HepG2 (cell line): ENCODE data around the gene SYVN1. TPM values are rescaled to one million over a fixed set of nuclear protein-coding genes. Genes with fewer than 3 reads are reported as not detected.
A peak's percentile ranks its signal among the peaks of the same experiment; 100 is the strongest.

ENCODE experiments used
- ATAC-seq: fragments of 200-7000 bp; cut with Tn5 transposase; 3 replicates; pipeline ENCODE4 v1.9.1; 2020; ENCODE audit warnings: mild to moderate bottlenecking, moderate library complexity
- BruUV-seq: library from RNA; stranded (reverse); fragments of 400-500 nt; replicated peaks from 2 replicates; lab custom pipeline; 2021; lab: Mats Ljungman, UMichigan
- CTCF ChIA-PET: fragments of 300-600 bp; formaldehyde crosslinking; extraction: SDS; loops from one replicate; lab custom pipeline; 2021; ENCODE audit warnings: low total read pairs, inconsistent platforms, low intra/inter-chr PET ratio; lab: Yijun Ruan, JAX
- POLR2A ChIA-PET: fragments of 350-600 bp; sonication (Branson Sonifier 250); formaldehyde crosslinking; loops from one replicate; lab custom pipeline; 2020; ENCODE audit warnings: antibody characterized with exemption, inconsistent platforms; lab: Yijun Ruan, JAX
- DNase-seq: peaks from one replicate; pipeline ENCODE4 v3.0.0-alpha.2; 2015; ENCODE audit warnings: low spot score
- FAIRE-seq: peaks from 3 replicates; lab custom pipeline; 2011; peaks lifted over from hg19 to GRCh38; lab: Jason Lieb, UNC
- H2AFZ ChIP-seq: one replicate; pipeline ENCODE4 v1.6.1; 2011; ENCODE audit warnings: low read length, inconsistent platforms
- H3K27ac ChIP-seq: fragments of 300-600 bp; 3 replicates; pipeline ENCODE4 v1.8.0; 2011; ENCODE audit warnings: mixed run types, mild to moderate bottlenecking, mixed read lengths, low read length, inconsistent platforms; ENCODE audit not compliant: insufficient read depth; ENCODE audit errors: extremely low read length
- H3K27me3 ChIP-seq, 2 experiments: fragments of 200-600 bp in 1 of 2; 2 replicates in 1 of 2; 3 replicates in 1 of 2; pipeline versions ENCODE4 v1.6.0 to v1.8.0; 2011; ENCODE audit warnings: low read length in 2 of 2, mild to moderate bottlenecking in 2 of 2, moderate library complexity in 2 of 2, inconsistent platforms in 1 of 2; ENCODE audit not compliant: insufficient read depth in 2 of 2, control insufficient read depth in 1 of 2
- H3K36me3 ChIP-seq, 2 experiments: fragments of 200-600 bp in 1 of 2; replicated peaks in 1 of 2; 2 replicates in 1 of 2; 3 replicates in 1 of 2; pipeline versions ENCODE4 v1.5.1 to v1.8.0; 2011; ENCODE audit warnings: low read length in 2 of 2, inconsistent platforms in 1 of 2; ENCODE audit not compliant: insufficient read depth in 2 of 2, control insufficient read depth in 1 of 2
- H3K4me1 ChIP-seq: 2 replicates; pipeline ENCODE4 v1.5.1; 2012; ENCODE audit warnings: low read length, inconsistent platforms; ENCODE audit not compliant: insufficient read depth
- H3K4me2 ChIP-seq: 2 replicates; pipeline ENCODE4 v1.6.0; 2011; ENCODE audit warnings: low read depth, low read length, inconsistent platforms
- H3K4me3 ChIP-seq, 3 experiments: fragments of 200-600 bp in 1 of 3; sonication (generic), shearing (Covaris generic) in 1 of 3; replicated peaks in 1 of 3; 2 replicates each; pipeline ENCODE4 v1.5.1; 2011 to 2016; ENCODE audit warnings: low read length in 3 of 3, inconsistent platforms in 2 of 3, low read depth in 2 of 3, mild to moderate bottlenecking in 2 of 3, control low read depth in 1 of 3, mixed read lengths in 1 of 3; ENCODE audit not compliant: insufficient read depth in 1 of 3
- H3K79me2 ChIP-seq: one replicate; pipeline ENCODE4 v1.6.1; 2011; ENCODE audit warnings: low read length, inconsistent platforms; ENCODE audit not compliant: insufficient read depth
- H3K9ac ChIP-seq: 2 replicates; pipeline ENCODE4 v1.6.0; 2011; ENCODE audit warnings: mild to moderate bottlenecking, low read depth, low read length, inconsistent platforms; ENCODE audit not compliant: insufficient read depth
- H3K9me3 ChIP-seq: 2 replicates; pipeline ENCODE4 v1.5.1; 2012; ENCODE audit warnings: mild to moderate bottlenecking, low read length
- H4K20me1 ChIP-seq: 2 replicates; pipeline ENCODE4 v1.6.0; 2011; ENCODE audit warnings: inconsistent platforms, mild to moderate bottlenecking, low read length, moderate library complexity; ENCODE audit not compliant: insufficient read depth
- AGO2 ChIP-seq: fragments of 200-400 bp; formaldehyde crosslinking; optimal IDR thresholded peaks from 2 replicates; pipeline ENCODE3; 2017; ENCODE audit warnings: mild to moderate bottlenecking, low read depth, low read length, moderate library complexity
- FOXK2 ChIP-seq: fragments of 450-650 bp; IDR thresholded peaks from 2 replicates; pipeline ENCODE4 v1.6.1; 2016
- MTERF4 ChIP-seq: sonication (generic); formaldehyde crosslinking; IDR thresholded peaks from 2 replicates; pipeline ENCODE4 v1.8.0; 2023; ENCODE audit warnings: mild to moderate bottlenecking, missing genetic modification reagents
- MXD3 ChIP-seq: IDR thresholded peaks from 2 replicates; pipeline ENCODE4 v1.6.1; 2016; ENCODE audit warnings: mild to moderate bottlenecking, missing biosample characterization, missing genetic modification reagents
- RBFOX2 ChIP-seq: fragments of 200-400 bp; formaldehyde crosslinking; IDR thresholded peaks from 2 replicates; pipeline ENCODE4 v1.6.1; 2017; ENCODE audit warnings: low read depth, mild to moderate bottlenecking, low read length
- ZNF841 ChIP-seq: sonication (generic); formaldehyde crosslinking; IDR thresholded peaks from 2 replicates; pipeline ENCODE4 v1.8.1; 2023; ENCODE audit warnings: missing genetic modification reagents, borderline replicate concordance
- WGBS: methylation state at CpG from one replicate; pipeline ENCODE4 v1.1.6; 2017; ENCODE audit warnings: low lambda C conversion rate; 5-methylcytosine and 5-hydroxymethylcytosine counted together
- in situ Hi-C: cut with HindIII; loops from 2 replicates; pipeline ENCODE4 v1.10.0; 2017; ENCODE audit warnings: low pct_unique_long_range_greater_than_20kb; ENCODE audit not compliant: extremely low pct_ligation_motif_present
- intact Hi-C: fragments of 100-400 bp; cut with micrococcal nuclease; formaldehyde crosslinking; loops from one replicate; pipeline ENCODE4 v1.10.0; 2022; ENCODE audit not compliant: unreplicated experiment
- polyA plus RNA-seq, 8 experiments: library from polyadenylated mRNA; depleted of rRNA in 3 of 8; stranded (reverse) in 7 of 8; unstranded in 1 of 8; fragments of >200 nt; fragmentation: Illumina TruSeq in 4 of 8; extraction: Trizol in 4 of 8; gene quantifications; 2 replicates each; pipeline versions ENCODE4 v1.2.1 to v1.2.3, GENCODE V29; 2011 to 2016; ENCODE audit warnings: low read depth in 4 of 8, missing spikeins in 1 of 8, mixed read lengths in 1 of 8; ENCODE audit not compliant: insufficient read depth in 1 of 8
- total RNA-seq, 5 experiments: library from RNA; depleted of rRNA; stranded (reverse); fragments of >200 nt; fragmentation: Illumina TruSeq; extraction: Trizol; gene quantifications; 2 replicates each; pipeline ENCODE4 v1.2.3, GENCODE V29; 2016; ENCODE audit warnings: low read depth in 1 of 5

SYVN1 gene
- total and polyA plus RNA-seq, 2 of the 13 experiments (the other 11 are each of a cell fraction or from before 2014, with no cell fraction given) = 10.3 to 22.5 TPM

- TF ChIP-seq MTERF4 (CRISPR knock-in tag) (no peak), FOXK2 (no peak), ZNF841 (CRISPR knock-in tag) (no peak)
Measured at GRCh38 chr11:65108469-65109123, 25.7 kb downstream of the SYVN1 start (continued).

- CTCF ChIA-PET = no interaction called here
Measured at GRCh38 chr11:65107751-65108468, 26.4 kb downstream of the SYVN1 start.

More at GRCh38 chr11:65107751-65108468, 26.4 kb downstream of the SYVN1 start:
- H3K27ac ChIP-seq = no peak overlapping the region
- H3K79me2 ChIP-seq = peaks cover 4% of the 10 kb centered on the region
- no peaks in the 10 kb centered on the region for H3K9me3 ChIP-seq
- H3K9ac ChIP-seq = no peak overlapping the region
- H2AFZ ChIP-seq = no peak overlapping the region
- peak; percentile 33 for TF ChIP-seq AGO2
- peak; percentile 53 for TF ChIP-seq RBFOX2
- TF ChIP-seq MXD3 (CRISPR knock-in tag) = no peak
- POLR2A ChIA-PET = no interaction called here
- no peak for FAIRE-seq
- H3K4me2 ChIP-seq = no peak overlapping the region
- ATAC-seq = no peak
- intact Hi-C loops (no loop called here), in situ Hi-C loops (no loop called here)
- no peaks in the 10 kb centered on the region for H3K27me3 ChIP-seq
- peaks cover 12% of the 10 kb centered on the region for H3K4me1 ChIP-seq
- H4K20me1 ChIP-seq = no peaks in the 10 kb centered on the region
- BruUV-seq = no TSS peak
- DNase-seq = no peak
- 96% methylated on average over 47 of the region's 52 CpGs for WGBS
- H3K4me3 ChIP-seq = no peak overlapping the region
- H3K36me3 ChIP-seq = peaks cover 8 to 25% of the 10 kb centered on the region in 2 experiments; a peak in 4 of 5 replicates
